WTC11 (cell line): ENCODE results near the gene LRRFIP1. TPM values are rescaled to one million over a fixed set of nuclear protein-coding genes. Genes with fewer than 3 reads are reported as not detected.

Experiments
- ATAC-seq: fragments of 200-7000 bp; cut with Tn5 transposase; 2 replicates; pipeline ENCODE4 v1.10.0; 2021; ENCODE audit warnings: mild to moderate bottlenecking, moderate library complexity
- CTCF ChIA-PET: fragments of 300-600 bp; sonication (Branson Sonifier 250); formaldehyde crosslinking; loops from one replicate; lab custom pipeline; 2021; ENCODE audit warnings: antibody characterized with exemption; lab: Charles Lee
- POLR2A ChIA-PET: fragments of 350-600 bp; sonication (Branson Sonifier 250); formaldehyde crosslinking; loops from one replicate; lab custom pipeline; 2021; ENCODE audit warnings: antibody characterized with exemption; lab: Charles Lee
- DNase-seq: peaks from one replicate; pipeline ENCODE4 v3.0.0; 2021; ENCODE audit warnings: low spot score
- H3K27ac Mint-ChIP-seq: 2 replicates; pipeline ENCODE4 v1.8.0; 2021; ENCODE audit warnings: mixed read lengths
- H3K27me3 Mint-ChIP-seq: 2 replicates; pipeline ENCODE4 v1.8.0; 2021; ENCODE audit warnings: low read depth, mild to moderate bottlenecking, moderate library complexity, mixed read lengths
- H3K36me3 Mint-ChIP-seq: 2 replicates; pipeline ENCODE4 v1.8.0; 2021; ENCODE audit warnings: mixed read lengths
- H3K4me1 Mint-ChIP-seq: 2 replicates; pipeline ENCODE4 v1.8.0; 2022; ENCODE audit warnings: mixed read lengths
- H3K4me3 Mint-ChIP-seq: 2 replicates; pipeline ENCODE4 v1.8.0; 2021; ENCODE audit warnings: mild to moderate bottlenecking, moderate library complexity, mixed read lengths
- H3K9me3 Mint-ChIP-seq: 2 replicates; pipeline ENCODE4 v1.8.0; 2021; ENCODE audit warnings: mixed read lengths
- CBFB ChIP-seq: sonication (generic); formaldehyde crosslinking; IDR thresholded peaks from 2 replicates; pipeline ENCODE4 v1.8.1; 2022; ENCODE audit warnings: mild to moderate bottlenecking, low read depth, missing genetic modification reagents
- FOXK1 ChIP-seq: sonication (generic); formaldehyde crosslinking; IDR thresholded peaks from 2 replicates; pipeline ENCODE4 v1.8.0; 2022; ENCODE audit warnings: mild to moderate bottlenecking, moderate library complexity, missing genetic modification reagents
- GABPB1 ChIP-seq: sonication (generic); formaldehyde crosslinking; IDR thresholded peaks from 2 replicates; pipeline ENCODE4 v1.8.1; 2023; ENCODE audit warnings: mild to moderate bottlenecking, missing genetic modification reagents
- IRF1 ChIP-seq: sonication (generic); formaldehyde crosslinking; IDR thresholded peaks from 2 replicates; pipeline ENCODE4 v1.8.0; 2023; ENCODE audit warnings: missing genetic modification reagents
- IRF2 ChIP-seq: sonication (generic); formaldehyde crosslinking; IDR thresholded peaks from 2 replicates; pipeline ENCODE4 v1.8.0; 2022; ENCODE audit warnings: low read depth, missing genetic modification reagents, borderline replicate concordance
- JAZF1 ChIP-seq: fragments of 250-450 bp; sonication (Bioruptor Pico); IDR thresholded peaks from 2 replicates; pipeline ENCODE4 v1.9.0; 2021; ENCODE audit warnings: moderate library complexity, mild to moderate bottlenecking, inconsistent platforms
- JUN ChIP-seq: sonication (generic); formaldehyde crosslinking; IDR thresholded peaks from 2 replicates; pipeline ENCODE4 v1.8.0; 2023; ENCODE audit warnings: mild to moderate bottlenecking, missing genetic modification reagents
- MAX ChIP-seq: sonication (generic); formaldehyde crosslinking; IDR thresholded peaks from 2 replicates; pipeline ENCODE4 v1.8.0; 2022; ENCODE audit warnings: mild to moderate bottlenecking, missing genetic modification reagents
- MYBL2 ChIP-seq: sonication (generic); formaldehyde crosslinking; IDR thresholded peaks from 2 replicates; pipeline ENCODE4 v1.8.1; 2023; ENCODE audit warnings: mild to moderate bottlenecking, moderate library complexity, missing genetic modification reagents
- NFE2L1 ChIP-seq: sonication (generic); formaldehyde crosslinking; IDR thresholded peaks from 2 replicates; pipeline ENCODE4 v1.8.1; 2023; ENCODE audit warnings: missing genetic modification reagents
- NR2C2 ChIP-seq: sonication (generic); formaldehyde crosslinking; IDR thresholded peaks from 2 replicates; pipeline ENCODE4 v1.8.0; 2022; ENCODE audit warnings: mild to moderate bottlenecking, missing genetic modification reagents
- NR3C1 ChIP-seq: sonication (generic); formaldehyde crosslinking; conservative IDR thresholded peaks from 2 replicates; pipeline ENCODE4 v1.8.1; 2023; ENCODE audit warnings: low read depth, mild to moderate bottlenecking, missing genetic modification reagents
- PRDM15 ChIP-seq: sonication (generic); formaldehyde crosslinking; IDR thresholded peaks from 2 replicates; pipeline ENCODE4 v1.8.0; 2022; ENCODE audit warnings: missing genetic modification reagents
- RORB ChIP-seq: fragments of 250-450 bp; sonication (Bioruptor Pico); IDR thresholded peaks from 2 replicates; pipeline ENCODE4 v1.9.0; 2021; ENCODE audit warnings: mild to moderate bottlenecking
- ZBTB21 ChIP-seq: sonication (generic); formaldehyde crosslinking; IDR thresholded peaks from 2 replicates; pipeline ENCODE4 v1.8.1; 2023; ENCODE audit warnings: mild to moderate bottlenecking, missing genetic modification reagents, borderline replicate concordance
- ZMAT4 ChIP-seq: fragments of 250-450 bp; sonication (Bioruptor Pico); IDR thresholded peaks from 2 replicates; pipeline ENCODE4 v1.9.0; 2021; ENCODE audit warnings: mild to moderate bottlenecking
- ZNF121 ChIP-seq: sonication (generic); formaldehyde crosslinking; IDR thresholded peaks from 2 replicates; pipeline ENCODE4 v1.8.0; 2023; ENCODE audit warnings: missing genetic modification reagents
- ZNF232 ChIP-seq: sonication (generic); formaldehyde crosslinking; IDR thresholded peaks from 2 replicates; pipeline ENCODE4 v1.8.0; 2022; ENCODE audit warnings: mild to moderate bottlenecking, missing genetic modification reagents
- ZNF317 ChIP-seq: sonication (generic); formaldehyde crosslinking; IDR thresholded peaks from 2 replicates; pipeline ENCODE4 v1.8.1; 2023; ENCODE audit warnings: low read depth, mild to moderate bottlenecking, moderate library complexity, missing genetic modification reagents, borderline replicate concordance
- total RNA-seq: library from RNA; stranded (reverse); gene quantifications from 3 replicates; pipeline ENCODE4 v1.2.3, GENCODE V29; 2021
- TF ChIP-seq, protein P1 (sequence below): sonication (generic); formaldehyde crosslinking; IDR thresholded peaks from 2 replicates; pipeline ENCODE4 v1.8.0; 2022; ENCODE audit warnings: mild to moderate bottlenecking, missing genetic modification reagents
- TF ChIP-seq, protein P2 (sequence below): sonication (generic); formaldehyde crosslinking; conservative IDR thresholded peaks from 2 replicates; pipeline ENCODE4 v1.8.1; 2023; ENCODE audit warnings: mild to moderate bottlenecking, low read depth, missing genetic modification reagents, moderate library complexity
- TF ChIP-seq, protein P3 (sequence below): sonication (generic); formaldehyde crosslinking; IDR thresholded peaks from 2 replicates; pipeline ENCODE4 v1.8.0; 2022; ENCODE audit warnings: mild to moderate bottlenecking, missing genetic modification reagents
- TF ChIP-seq, protein P4 (sequence below): fragments of 250-450 bp; sonication (Bioruptor Pico); IDR thresholded peaks from 2 replicates; pipeline ENCODE4 v1.8.0; 2021; ENCODE audit warnings: mild to moderate bottlenecking

The LRRFIP1 gene
- total RNA-seq, 1 experiment from 2014 or later, result 88.4 TPM

GRCh38 chr2:237718277-237718634 is 90.9 kb downstream of the LRRFIP1 start (continued):
- TF ChIP-seq ZNF232 (no peak), NR2C2 (CRISPR knock-in tag) (no peak), NFE2L1 (CRISPR knock-in tag) (no peak), IRF2 (CRISPR knock-in tag) (no peak), FOXK1 (no peak)
- TF ChIP-seq, protein P1, sequence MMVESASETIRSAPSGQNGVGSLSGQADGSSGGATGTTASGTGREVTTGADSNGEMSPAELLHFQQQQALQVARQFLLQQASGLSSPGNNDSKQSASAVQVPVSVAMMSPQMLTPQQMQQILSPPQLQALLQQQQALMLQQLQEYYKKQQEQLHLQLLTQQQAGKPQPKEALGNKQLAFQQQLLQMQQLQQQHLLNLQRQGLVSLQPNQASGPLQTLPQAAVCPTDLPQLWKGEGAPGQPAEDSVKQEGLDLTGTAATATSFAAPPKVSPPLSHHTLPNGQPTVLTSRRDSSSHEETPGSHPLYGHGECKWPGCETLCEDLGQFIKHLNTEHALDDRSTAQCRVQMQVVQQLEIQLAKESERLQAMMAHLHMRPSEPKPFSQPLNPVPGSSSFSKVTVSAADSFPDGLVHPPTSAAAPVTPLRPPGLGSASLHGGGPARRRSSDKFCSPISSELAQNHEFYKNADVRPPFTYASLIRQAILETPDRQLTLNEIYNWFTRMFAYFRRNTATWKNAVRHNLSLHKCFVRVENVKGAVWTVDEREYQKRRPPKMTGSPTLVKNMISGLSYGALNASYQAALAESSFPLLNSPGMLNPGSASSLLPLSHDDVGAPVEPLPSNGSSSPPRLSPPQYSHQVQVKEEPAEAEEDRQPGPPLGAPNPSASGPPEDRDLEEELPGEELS (CRISPR knock-in tag), result no peak

GRCh38 chr2:237720444-237720843 is 93.1 kb downstream of the LRRFIP1 start:
- POLR2A ChIA-PET, result no interaction called here
- no peaks in the 10 kb centered on the region for H3K36me3 Mint-ChIP-seq
- H3K27me3 Mint-ChIP-seq, result no peaks in the 10 kb centered on the region
- peak overlapping the region; percentile 8; the same call in 1 of the 2 replicates for H3K27ac Mint-ChIP-seq
- CTCF ChIA-PET, result interaction anchor here (1.4 kb wide), 1 partner anchor 208 kb away, joined by 3 read pairs; no protein-coding TSS in a partner anchor
- peaks cover 60% of the 10 kb centered on the region for H3K4me1 Mint-ChIP-seq
- no peaks in the 10 kb centered on the region for H3K9me3 Mint-ChIP-seq
- DNase-seq (no peak), ATAC-seq (no peak)
- H3K4me3 Mint-ChIP-seq, result no peak overlapping the region
- TF ChIP-seq FOXK1, result no peak
- no peak for TF ChIP-seq MYBL2
- no peak for TF ChIP-seq IRF1
- no peak for TF ChIP-seq JAZF1 (CRISPR knock-in tag)
- TF ChIP-seq ZNF317 (CRISPR knock-in tag), result no peak
- TF ChIP-seq RORB, result no peak
- no peak for TF ChIP-seq JUN (CRISPR knock-in tag)
- no peak for TF ChIP-seq ZBTB21 (CRISPR knock-in tag)
- TF ChIP-seq, protein P2, sequence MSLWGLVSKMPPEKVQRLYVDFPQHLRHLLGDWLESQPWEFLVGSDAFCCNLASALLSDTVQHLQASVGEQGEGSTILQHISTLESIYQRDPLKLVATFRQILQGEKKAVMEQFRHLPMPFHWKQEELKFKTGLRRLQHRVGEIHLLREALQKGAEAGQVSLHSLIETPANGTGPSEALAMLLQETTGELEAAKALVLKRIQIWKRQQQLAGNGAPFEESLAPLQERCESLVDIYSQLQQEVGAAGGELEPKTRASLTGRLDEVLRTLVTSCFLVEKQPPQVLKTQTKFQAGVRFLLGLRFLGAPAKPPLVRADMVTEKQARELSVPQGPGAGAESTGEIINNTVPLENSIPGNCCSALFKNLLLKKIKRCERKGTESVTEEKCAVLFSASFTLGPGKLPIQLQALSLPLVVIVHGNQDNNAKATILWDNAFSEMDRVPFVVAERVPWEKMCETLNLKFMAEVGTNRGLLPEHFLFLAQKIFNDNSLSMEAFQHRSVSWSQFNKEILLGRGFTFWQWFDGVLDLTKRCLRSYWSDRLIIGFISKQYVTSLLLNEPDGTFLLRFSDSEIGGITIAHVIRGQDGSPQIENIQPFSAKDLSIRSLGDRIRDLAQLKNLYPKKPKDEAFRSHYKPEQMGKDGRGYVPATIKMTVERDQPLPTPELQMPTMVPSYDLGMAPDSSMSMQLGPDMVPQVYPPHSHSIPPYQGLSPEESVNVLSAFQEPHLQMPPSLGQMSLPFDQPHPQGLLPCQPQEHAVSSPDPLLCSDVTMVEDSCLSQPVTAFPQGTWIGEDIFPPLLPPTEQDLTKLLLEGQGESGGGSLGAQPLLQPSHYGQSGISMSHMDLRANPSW, result no peak
- no peak for TF ChIP-seq PRDM15 (CRISPR knock-in tag)
- no peak for TF ChIP-seq GABPB1 (CRISPR knock-in tag)
- no peak for TF ChIP-seq NR3C1 (CRISPR knock-in tag)
- no peak for TF ChIP-seq CBFB (CRISPR knock-in tag)
- TF ChIP-seq ZNF121, result no peak
- no peak for TF ChIP-seq ZMAT4
- TF ChIP-seq, protein P3, sequence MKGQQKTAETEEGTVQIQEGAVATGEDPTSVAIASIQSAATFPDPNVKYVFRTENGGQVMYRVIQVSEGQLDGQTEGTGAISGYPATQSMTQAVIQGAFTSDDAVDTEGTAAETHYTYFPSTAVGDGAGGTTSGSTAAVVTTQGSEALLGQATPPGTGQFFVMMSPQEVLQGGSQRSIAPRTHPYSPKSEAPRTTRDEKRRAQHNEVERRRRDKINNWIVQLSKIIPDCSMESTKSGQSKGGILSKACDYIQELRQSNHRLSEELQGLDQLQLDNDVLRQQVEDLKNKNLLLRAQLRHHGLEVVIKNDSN (CRISPR knock-in tag), result no peak
- TF ChIP-seq, protein P4, sequence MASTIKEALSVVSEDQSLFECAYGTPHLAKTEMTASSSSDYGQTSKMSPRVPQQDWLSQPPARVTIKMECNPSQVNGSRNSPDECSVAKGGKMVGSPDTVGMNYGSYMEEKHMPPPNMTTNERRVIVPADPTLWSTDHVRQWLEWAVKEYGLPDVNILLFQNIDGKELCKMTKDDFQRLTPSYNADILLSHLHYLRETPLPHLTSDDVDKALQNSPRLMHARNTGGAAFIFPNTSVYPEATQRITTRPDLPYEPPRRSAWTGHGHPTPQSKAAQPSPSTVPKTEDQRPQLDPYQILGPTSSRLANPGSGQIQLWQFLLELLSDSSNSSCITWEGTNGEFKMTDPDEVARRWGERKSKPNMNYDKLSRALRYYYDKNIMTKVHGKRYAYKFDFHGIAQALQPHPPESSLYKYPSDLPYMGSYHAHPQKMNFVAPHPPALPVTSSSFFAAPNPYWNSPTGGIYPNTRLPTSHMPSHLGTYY (CRISPR knock-in tag), result no peak
- no peak for TF ChIP-seq MAX
